Smooth muscle cell (in vitro differentiated cells): ENCODE results near the gene EFNA2. TPM values are rescaled to one million over a fixed set of nuclear protein-coding genes. Genes with fewer than 3 reads are reported as not detected.
A peak's percentile ranks its signal among the peaks of the same experiment; 100 is the strongest.

ENCODE experiments used
- DNase-seq: peaks from one replicate; lab custom pipeline; 2025; ENCODE audit not compliant: unreplicated experiment; lab: John Stamatoyannopoulos, UW
- H2AFZ ChIP-seq: fragments of 200-600 bp; sonication (generic); 2 replicates; pipeline ENCODE4 v1.6.0; 2016; ENCODE audit warnings: antibody characterized with exemption, low read depth, mild to moderate bottlenecking
- H3F3A ChIP-seq: fragments of 200-600 bp; sonication (generic); 2 replicates; pipeline ENCODE4 v1.6.0; 2017; ENCODE audit warnings: antibody characterized with exemption, low read depth
- H3K27ac ChIP-seq: fragments of 200-600 bp; sonication (generic); 2 replicates; pipeline ENCODE4 v1.5.1; 2016; ENCODE audit warnings: low read depth, mild to moderate bottlenecking
- H3K27me3 ChIP-seq: fragments of 200-600 bp; sonication (generic); 2 replicates; pipeline ENCODE4 v1.6.1; 2016; ENCODE audit warnings: low read depth, mild to moderate bottlenecking
- H3K36me3 ChIP-seq: fragments of 200-600 bp; sonication (generic); 2 replicates; pipeline ENCODE4 v1.5.1; 2016; ENCODE audit warnings: low read depth
- H3K4me1 ChIP-seq: fragments of 200-600 bp; sonication (generic); 2 replicates; pipeline ENCODE4 v1.5.1; 2016; ENCODE audit warnings: low read depth
- H3K4me2 ChIP-seq: fragments of 200-600 bp; sonication (generic); 2 replicates; pipeline ENCODE4 v1.6.0; 2016; ENCODE audit warnings: mild to moderate bottlenecking
- H3K4me3 ChIP-seq: fragments of 200-600 bp; sonication (generic); 2 replicates; pipeline ENCODE4 v1.5.1; 2016; ENCODE audit warnings: mild to moderate bottlenecking
- H3K79me2 ChIP-seq: fragments of 200-600 bp; sonication (generic); 2 replicates; pipeline ENCODE4 v1.6.0; 2016; ENCODE audit warnings: low read depth, mild to moderate bottlenecking
- H3K9ac ChIP-seq: fragments of 200-600 bp; sonication (generic); 2 replicates; pipeline ENCODE4 v1.6.0; 2016; ENCODE audit warnings: low read depth
- H3K9me3 ChIP-seq: fragments of 200-600 bp; sonication (generic); replicated peaks from 2 replicates; pipeline ENCODE4 v1.5.1; 2016; ENCODE audit warnings: low read depth
- H4K20me1 ChIP-seq: fragments of 200-600 bp; sonication (generic); 2 replicates; pipeline ENCODE4 v1.6.0; 2016; ENCODE audit warnings: low read depth
- WGBS: methylation state at CpG from one replicate; pipeline ENCODE4 v1.1.7; 2016; ENCODE audit warnings: low lambda C conversion rate; 5-methylcytosine and 5-hydroxymethylcytosine counted together
- polyA plus RNA-seq: library from polyadenylated mRNA; unstranded; fragments of >200 nt; fragmentation: Nextera tagmentation; extraction: Ambion mirVana; gene quantifications from 2 replicates; pipeline ENCODE4 v1.2.1, GENCODE V29; 2016
- total RNA-seq: library from RNA; depleted of rRNA; stranded (reverse); fragments of >200 nt; gene quantifications from 2 replicates; pipeline ENCODE4 v1.2.3, GENCODE V29; 2014
- TF ChIP-seq, protein P1 (sequence below): fragments of 200-600 bp; sonication (generic); IDR thresholded peaks from 2 replicates; pipeline ENCODE4 v1.5.1; 2017; ENCODE audit warnings: borderline replicate concordance, mild to moderate bottlenecking, antibody characterized with exemption; ENCODE audit not compliant: insufficient read depth, poor library complexity, severe bottlenecking

Gene EFNA2
- total and polyA plus RNA-seq, 2 experiments from 2014 or later = 0.89 to 6.2 TPM

- 90% methylated on average over 18 of the region's 26 CpGs for WGBS
- H3K9ac ChIP-seq = peak overlapping the region; percentile 89
- no peaks in the 10 kb centered on the region for H3K27me3 ChIP-seq
- DNase-seq = no peak
- H3K79me2 ChIP-seq = peaks cover 53% of the 10 kb centered on the region
- peak overlapping the region; percentile 94 for H3K27ac ChIP-seq
- no peaks in the 10 kb centered on the region for H3K9me3 ChIP-seq
- H4K20me1 ChIP-seq = peaks cover 53% of the 10 kb centered on the region
- TF ChIP-seq, protein P1, sequence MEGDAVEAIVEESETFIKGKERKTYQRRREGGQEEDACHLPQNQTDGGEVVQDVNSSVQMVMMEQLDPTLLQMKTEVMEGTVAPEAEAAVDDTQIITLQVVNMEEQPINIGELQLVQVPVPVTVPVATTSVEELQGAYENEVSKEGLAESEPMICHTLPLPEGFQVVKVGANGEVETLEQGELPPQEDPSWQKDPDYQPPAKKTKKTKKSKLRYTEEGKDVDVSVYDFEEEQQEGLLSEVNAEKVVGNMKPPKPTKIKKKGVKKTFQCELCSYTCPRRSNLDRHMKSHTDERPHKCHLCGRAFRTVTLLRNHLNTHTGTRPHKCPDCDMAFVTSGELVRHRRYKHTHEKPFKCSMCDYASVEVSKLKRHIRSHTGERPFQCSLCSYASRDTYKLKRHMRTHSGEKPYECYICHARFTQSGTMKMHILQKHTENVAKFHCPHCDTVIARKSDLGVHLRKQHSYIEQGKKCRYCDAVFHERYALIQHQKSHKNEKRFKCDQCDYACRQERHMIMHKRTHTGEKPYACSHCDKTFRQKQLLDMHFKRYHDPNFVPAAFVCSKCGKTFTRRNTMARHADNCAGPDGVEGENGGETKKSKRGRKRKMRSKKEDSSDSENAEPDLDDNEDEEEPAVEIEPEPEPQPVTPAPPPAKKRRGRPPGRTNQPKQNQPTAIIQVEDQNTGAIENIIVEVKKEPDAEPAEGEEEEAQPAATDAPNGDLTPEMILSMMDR = no peak
- H3F3A ChIP-seq = peaks cover 61% of the 10 kb centered on the region
- peaks cover 48% of the 10 kb centered on the region for H3K4me1 ChIP-seq
- H2AFZ ChIP-seq = no peak overlapping the region
- peak overlapping the region; percentile 67 for H3K4me3 ChIP-seq
- peaks cover 8% of the 10 kb centered on the region for H3K36me3 ChIP-seq
- peak overlapping the region; percentile 87 for H3K4me2 ChIP-seq
These were observed 14.7 kb upstream of the EFNA2 start for GRCh38 chr19:1270854-1271527.

DNA sequence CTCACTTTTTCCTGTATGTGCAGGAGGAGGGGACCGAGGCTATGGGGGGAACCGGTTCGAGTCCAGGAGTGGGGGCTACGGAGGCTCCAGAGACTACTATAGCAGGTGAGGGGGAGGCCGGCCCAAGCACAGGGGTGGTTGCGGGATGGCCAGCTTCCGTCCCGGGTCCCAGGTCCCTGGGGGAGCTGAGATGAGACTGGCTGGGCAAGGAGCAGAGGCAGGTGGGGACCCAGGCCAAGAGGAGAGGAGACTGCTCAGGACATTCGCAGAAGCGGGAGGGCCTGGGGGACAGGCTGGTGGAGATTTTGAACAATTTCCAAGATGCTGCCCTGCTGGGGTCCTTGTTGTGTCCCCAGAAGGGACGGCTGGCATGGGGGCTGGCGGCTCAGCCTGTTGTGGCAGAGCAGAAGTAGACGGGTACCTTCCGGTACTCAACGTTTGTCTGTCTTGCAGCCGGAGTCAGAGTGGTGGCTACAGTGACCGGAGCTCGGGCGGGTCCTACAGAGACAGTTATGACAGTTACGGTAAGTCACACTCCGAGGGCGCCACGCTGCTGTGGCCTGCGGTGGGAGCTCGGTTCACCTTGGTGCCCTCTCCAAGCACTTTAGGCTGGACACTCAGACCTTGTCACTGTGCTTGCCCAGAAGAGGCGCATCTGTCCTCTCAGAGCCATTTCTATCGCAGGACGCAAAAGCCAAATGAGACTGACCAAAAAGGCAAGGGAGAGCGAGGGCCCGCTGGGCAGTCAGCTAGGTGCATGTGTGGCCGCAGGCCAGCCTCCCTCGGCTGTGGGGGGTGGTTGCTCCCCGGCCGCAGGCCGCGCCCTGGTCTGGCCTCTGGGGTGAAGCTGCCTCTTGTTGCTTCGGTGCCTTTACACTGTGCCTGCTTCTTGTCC lies 13.9 kb upstream of the EFNA2 start:
- peaks cover 59% of the 10 kb centered on the region for H3F3A ChIP-seq
- no peaks in the 10 kb centered on the region for H3K27me3 ChIP-seq
- H3K36me3 ChIP-seq = peaks cover 8% of the 10 kb centered on the region
- TF ChIP-seq, protein P1 = no peak
- H3K4me2 ChIP-seq = peak overlapping the region; percentile 87
- H2AFZ ChIP-seq = no peak overlapping the region
- peak overlapping the region; percentile 94 for H3K27ac ChIP-seq
- peaks cover 54% of the 10 kb centered on the region for H3K4me1 ChIP-seq
- no peak for DNase-seq
- 96% methylated on average over 36 of the region's 37 CpGs for WGBS
- H3K4me3 ChIP-seq = no peak overlapping the region
- H3K9ac ChIP-seq = no peak overlapping the region
- H4K20me1 ChIP-seq = peaks cover 53% of the 10 kb centered on the region
- H3K9me3 ChIP-seq = no peaks in the 10 kb centered on the region
- peaks cover 60% of the 10 kb centered on the region for H3K79me2 ChIP-seq

GRCh38 chr19:1272423-1273262 lies 13.0 kb upstream of the EFNA2 start:
- peaks cover 48% of the 10 kb centered on the region for H4K20me1 ChIP-seq
- TF ChIP-seq, protein P1 = no peak
- H3K9me3 ChIP-seq = no peaks in the 10 kb centered on the region
- 94% methylated on average over 33 of the region's 33 CpGs for WGBS
- H2AFZ ChIP-seq = no peak overlapping the region
- DNase-seq = no peak
- H3K9ac ChIP-seq = no peak overlapping the region
- H3K27ac ChIP-seq = peak overlapping the region; percentile 94
- H3K4me1 ChIP-seq = peaks cover 49% of the 10 kb centered on the region
- peaks cover 59% of the 10 kb centered on the region for H3F3A ChIP-seq
- H3K79me2 ChIP-seq = peaks cover 66% of the 10 kb centered on the region
- H3K27me3 ChIP-seq = no peaks in the 10 kb centered on the region
- H3K4me3 ChIP-seq = no peak overlapping the region
- no peak overlapping the region for H3K4me2 ChIP-seq
- peaks cover 8% of the 10 kb centered on the region for H3K36me3 ChIP-seq
